GM10248 (cell line): ENCODE data around the gene KCNMB2.

Experiments used
- CTCF ChIA-PET: fragments of 300-600 bp; sonication (Branson Sonifier 250); formaldehyde crosslinking; extraction: SDS; loops from one replicate; lab custom pipeline; 2021; ENCODE audit warnings: antibody characterized with exemption; lab: Yijun Ruan, JAX
- POLR2A ChIA-PET: fragments of 350-650 bp; sonication (Branson Sonifier 250); formaldehyde crosslinking; extraction: SDS; loops from one replicate; lab custom pipeline; 2020; ENCODE audit warnings: antibody characterized with exemption; lab: Yijun Ruan, JAX
- DNase-seq: peaks from one replicate; pipeline ENCODE4 v3.0.0; 2012; ENCODE audit errors: extremely low spot score
- CTCF ChIP-seq: IDR thresholded peaks from 2 replicates; pipeline ENCODE4 v1.5.1; 2012; ENCODE audit warnings: mild to moderate bottlenecking, low read depth; ENCODE audit errors: extremely low read depth, missing control alignments, control extremely low read depth

KCNMB2 gene

GRCh38 chr3:178588628-178589027 is 52.4 kb downstream of the KCNMB2 start:
- ChIA-PET CTCF (interaction anchor here (3.1 kb wide), 1 partner anchor 10 kb away, joined by 18 read pairs; no protein-coding TSS in a partner anchor), POLR2A (no interaction called here)
- DNase-seq = no peak
- no peak for TF ChIP-seq CTCF

GRCh38 chr3:178593786-178594185 is 57.5 kb downstream of the KCNMB2 start:
- ChIA-PET POLR2A (no interaction called here), CTCF (interaction anchor here (1.4 to 2.0 kb wide), 2 partner anchors 12 to 13 kb away, joined by 4 read pairs; no protein-coding TSS in a partner anchor)
- no peak for DNase-seq
- TF ChIP-seq CTCF = no peak

GRCh38 chr3:178597371-178597770 is 61.1 kb downstream of the KCNMB2 start:
- POLR2A ChIA-PET = no interaction called here
- DNase-seq = no peak
- no peak for TF ChIP-seq CTCF
- CTCF ChIA-PET = interaction anchor here (1.4 to 3.7 kb wide), 3 partner anchors 8 to 34 kb away, joined by 3 to 18 read pairs (median 7); no protein-coding TSS in a partner anchor

GRCh38 chr3:178602856-178603255 is 66.6 kb downstream of the KCNMB2 start:
- DNase-seq = no peak
- no peak for TF ChIP-seq CTCF
- POLR2A ChIA-PET = no interaction called here
- CTCF ChIA-PET = interaction anchor here (1.3 to 1.7 kb wide), 3 partner anchors 12 to 66 kb away, joined by 3 to 5 read pairs (median 5); no protein-coding TSS in a partner anchor

GRCh38 chr3:178603735-178604134 is 67.5 kb downstream of the KCNMB2 start:
- ChIA-PET CTCF (interaction anchor here (1.3 kb wide), 1 partner anchor 65 kb away, joined by 3 read pairs; no protein-coding TSS in a partner anchor), POLR2A (no interaction called here)
- DNase-seq = no peak
- TF ChIP-seq CTCF = no peak

GRCh38 chr3:178618197-178618596 is 82.0 kb downstream of the KCNMB2 start:
- ChIA-PET CTCF (no interaction called here), POLR2A (no interaction called here)
- TF ChIP-seq CTCF = no peak
- no peak for DNase-seq
